ACHN (cell line): ENCODE data around the gene SOX8.
"Not testable (repeated sequence)": the region's sequence is repeated elsewhere in the genome, so short reads cannot be mapped to it uniquely, and the experiment has no call there.

Experiments
- DNase-seq: peaks from one replicate; pipeline ENCODE4 v3.0.0-alpha.2; 2015
- in situ Hi-C: cut with HindIII; loops from 2 replicates; pipeline ENCODE4 v1.10.0; 2017; ENCODE audit warnings: low sequenced_read_pairs, low pct_ligation_motif_present, low pct_unique_long_range_greater_than_20kb

Gene SOX8

DNA sequence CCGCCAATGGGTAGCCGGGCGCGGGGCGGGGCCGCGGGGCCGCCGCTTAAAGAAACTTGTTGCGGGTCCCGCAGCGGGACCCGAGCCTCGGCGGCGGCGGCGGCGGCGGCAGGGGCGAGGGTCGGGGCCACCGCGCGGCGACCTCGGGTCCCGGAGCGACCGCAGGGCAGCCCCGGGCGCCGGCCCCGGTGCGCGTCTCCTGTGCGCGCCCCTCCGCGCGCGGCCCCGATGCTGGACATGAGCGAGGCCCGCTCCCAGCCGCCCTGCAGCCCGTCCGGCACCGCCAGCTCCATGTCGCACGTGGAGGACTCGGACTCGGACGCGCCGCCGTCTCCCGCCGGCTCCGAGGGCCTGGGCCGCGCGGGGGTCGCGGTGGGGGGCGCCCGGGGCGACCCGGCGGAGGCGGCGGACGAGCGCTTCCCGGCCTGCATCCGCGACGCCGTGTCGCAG is at the start of gene SOX8:
Gene SOX8 (plus strand): TSS at position 76 of the 450 bp plus-strand sequence. CDS start 153 bp downstream, at position 229.
- DNase-seq: no peak
- in situ Hi-C loops: loop anchor here (25.0 kb wide), 1 partner anchor 144 kb away; no protein-coding TSS in a partner anchor

DNA sequence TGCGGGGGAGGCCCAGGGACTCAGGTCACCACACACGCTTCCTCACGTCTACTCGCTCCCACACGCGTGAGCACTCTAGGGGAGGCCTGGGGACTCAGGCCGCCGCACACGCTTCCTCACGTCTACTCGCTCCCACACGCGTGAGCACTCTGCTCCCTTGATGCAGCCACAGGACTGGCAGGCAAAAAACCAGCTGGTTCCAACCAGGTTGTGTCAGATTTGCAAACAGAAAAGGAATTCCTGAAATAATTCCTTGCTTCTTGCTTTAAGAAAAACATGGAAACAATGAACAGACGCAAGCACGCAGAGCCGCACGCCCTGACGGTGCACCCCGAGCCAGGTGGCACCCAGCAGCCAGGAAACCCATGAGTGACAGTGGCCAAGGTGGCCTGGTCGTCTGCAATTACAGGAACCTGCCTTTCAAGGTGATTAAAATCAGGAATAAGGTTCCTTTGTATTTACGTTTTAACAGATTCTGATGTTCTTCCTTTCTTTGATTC is 48.7 kb upstream of the SOX8 start:
- in situ Hi-C loops: no loop called here
- DNase-seq: no peak

DNA sequence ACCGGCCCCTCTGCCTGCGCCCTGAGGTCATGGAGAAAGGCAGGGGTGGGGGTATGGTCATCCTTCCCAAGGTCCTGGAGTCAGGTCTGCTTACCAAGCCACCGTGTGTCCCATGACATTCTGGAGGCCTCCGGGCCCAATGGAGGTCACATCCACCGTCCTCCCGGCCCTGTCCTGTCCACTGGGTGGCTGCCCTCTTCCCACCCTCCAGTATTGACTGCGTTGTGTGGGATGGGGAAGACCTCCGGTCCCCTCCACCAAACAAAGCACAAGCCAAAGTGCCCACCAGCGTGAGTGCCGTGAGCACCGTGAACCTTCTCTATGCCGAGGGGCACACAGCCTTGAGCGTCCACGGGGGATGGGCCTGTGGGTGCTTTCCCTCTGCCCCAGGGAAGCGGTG is 48.0 kb upstream of the SOX8 start:
- DNase-seq: no peak
- in situ Hi-C loops: no loop called here

DNA sequence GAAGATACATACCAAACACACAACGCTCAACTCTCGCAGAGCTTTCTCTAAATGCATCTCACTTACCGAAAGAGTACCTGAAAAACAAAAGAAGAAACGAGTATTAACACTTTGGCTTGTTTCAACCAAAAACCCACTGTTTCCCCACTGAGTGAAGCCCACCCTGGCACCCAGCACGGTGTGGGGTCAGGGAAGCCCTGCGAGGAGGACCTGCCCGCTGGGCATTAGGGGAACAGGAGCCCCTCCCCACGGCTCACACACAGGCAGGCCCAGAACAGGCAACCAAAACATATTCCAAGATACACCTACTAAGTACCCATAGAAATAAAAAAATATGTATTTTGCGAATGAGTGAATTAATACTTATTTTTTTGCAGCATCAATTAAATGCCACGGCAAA is 47.4 kb upstream of the SOX8 start:
- DNase-seq: no peak
- in situ Hi-C loops: no loop called here

DNA sequence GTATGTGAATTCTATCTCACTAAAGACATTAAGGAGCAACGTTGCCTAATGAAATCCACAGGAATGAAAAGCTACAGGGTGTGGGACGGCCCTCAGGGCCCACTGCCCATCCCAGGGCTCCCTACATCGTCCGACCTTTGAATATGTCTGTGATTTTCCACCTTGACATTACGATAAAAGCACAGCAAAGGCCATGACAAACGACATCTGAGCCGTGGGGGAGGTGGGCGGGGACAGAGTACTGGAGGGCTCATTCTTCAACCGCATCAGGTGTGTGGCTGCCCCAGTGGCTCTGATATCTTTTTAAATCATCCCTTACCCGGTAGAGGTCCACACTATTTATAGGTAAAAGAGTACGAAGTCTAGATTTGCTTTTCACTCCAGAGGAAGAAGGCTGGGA is 45.9 kb upstream of the SOX8 start:
- no peak for DNase-seq
- in situ Hi-C loops: no loop called here

DNA sequence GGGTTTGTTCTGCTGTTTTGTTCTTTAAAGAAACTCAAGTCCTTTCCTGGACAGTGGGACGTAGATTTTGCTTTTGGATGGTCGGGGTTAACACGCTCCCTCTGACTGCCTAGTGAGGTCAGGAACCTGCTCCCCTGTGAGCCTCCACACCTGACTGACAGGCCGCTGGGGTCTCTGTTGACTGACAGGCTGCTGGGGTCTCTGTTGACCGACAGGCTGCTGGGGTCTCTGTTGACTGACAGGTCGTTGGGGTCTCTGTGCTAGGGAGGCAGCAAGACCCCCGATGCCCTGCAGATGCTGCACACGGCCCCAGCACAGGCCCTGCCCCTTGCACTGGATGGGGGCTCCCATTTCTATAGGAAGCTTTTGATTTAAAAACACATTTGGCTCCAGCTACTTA is 44.3 kb upstream of the SOX8 start:
- in situ Hi-C loops: no loop called here
- no peak for DNase-seq

DNA sequence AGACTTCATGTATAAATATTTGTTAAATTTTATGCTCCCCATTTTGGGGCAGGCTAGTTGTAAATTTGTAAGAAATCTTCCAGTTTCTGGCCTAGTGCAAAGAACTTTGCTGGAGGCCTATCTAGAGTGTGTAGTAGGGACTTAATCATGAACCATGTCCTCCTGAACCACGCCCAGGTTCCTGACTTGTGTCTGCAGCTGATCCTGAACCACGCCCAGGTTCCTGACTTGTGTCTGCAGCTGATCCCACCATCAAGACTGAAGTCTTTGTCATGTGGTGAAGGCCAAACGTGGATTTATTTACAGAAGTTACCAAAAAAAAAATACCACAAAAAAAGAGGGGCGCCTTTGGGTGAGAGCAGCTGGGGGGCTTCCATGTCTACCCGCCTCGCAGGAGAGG is 43.8 kb upstream of the SOX8 start:
- in situ Hi-C loops: no loop called here
- DNase-seq: no peak

- DNase-seq: no peak
- in situ Hi-C loops: no loop called here
Observed at GRCh38 chr16:938136-938535, 43.4 kb upstream of the SOX8 start.

GRCh38 chr16:938752-939151 is 42.8 kb upstream of the SOX8 start:
- in situ Hi-C loops: no loop called here
- DNase-seq: no peak

DNA sequence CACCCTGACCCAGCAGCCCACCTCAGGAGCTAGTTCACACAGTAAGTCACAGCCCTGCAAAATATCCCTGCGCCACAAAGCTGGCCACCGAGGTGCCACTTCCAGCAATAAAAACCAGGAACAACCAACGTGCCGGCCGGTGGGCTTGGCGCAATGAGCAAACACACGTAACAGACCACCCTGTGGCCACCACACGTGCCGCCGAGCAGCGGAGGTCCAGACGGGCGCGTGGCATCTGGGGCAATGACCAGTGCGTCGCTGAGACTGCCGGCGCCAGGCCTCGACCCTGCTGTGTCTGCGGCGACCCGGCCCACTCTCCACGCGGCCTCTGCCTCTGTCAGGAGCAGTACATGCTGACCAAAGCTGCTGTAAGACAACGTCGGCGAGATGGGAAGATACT is 42.3 kb upstream of the SOX8 start:
- in situ Hi-C loops: no loop called here
- DNase-seq: no peak

- in situ Hi-C loops: no loop called here
- no peak for DNase-seq
Observed at GRCh38 chr16:939941-940340, 41.6 kb upstream of the SOX8 start.

GRCh38 chr16:942436-943060 is 39.0 kb upstream of the SOX8 start:
- DNase-seq: no peak
- in situ Hi-C loops: no loop called here

DNA sequence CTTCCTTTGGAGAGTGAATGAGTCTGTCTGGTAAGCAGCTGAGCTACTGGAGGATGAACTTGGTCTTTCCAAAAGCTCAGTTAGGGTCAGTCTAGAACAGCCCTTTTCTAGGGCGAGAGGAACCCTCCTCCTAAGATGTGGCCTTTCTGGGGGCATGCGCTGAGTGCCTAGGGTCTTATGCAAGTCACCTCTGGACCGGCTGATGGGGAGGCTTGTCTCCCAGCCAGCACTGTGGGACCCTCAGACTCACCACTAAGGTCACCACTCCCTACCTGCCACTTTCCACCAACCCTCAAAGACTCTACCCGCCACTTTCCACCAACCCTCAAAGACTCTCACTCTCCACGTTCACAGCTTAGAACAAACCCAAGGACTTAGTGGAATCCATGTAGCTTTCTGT is 37.6 kb upstream of the SOX8 start:
- in situ Hi-C loops: no loop called here
- no peak for DNase-seq

- in situ Hi-C loops: no loop called here
- no peak for DNase-seq
Observed at GRCh38 chr16:945271-946047, 36.1 kb upstream of the SOX8 start.

DNA sequence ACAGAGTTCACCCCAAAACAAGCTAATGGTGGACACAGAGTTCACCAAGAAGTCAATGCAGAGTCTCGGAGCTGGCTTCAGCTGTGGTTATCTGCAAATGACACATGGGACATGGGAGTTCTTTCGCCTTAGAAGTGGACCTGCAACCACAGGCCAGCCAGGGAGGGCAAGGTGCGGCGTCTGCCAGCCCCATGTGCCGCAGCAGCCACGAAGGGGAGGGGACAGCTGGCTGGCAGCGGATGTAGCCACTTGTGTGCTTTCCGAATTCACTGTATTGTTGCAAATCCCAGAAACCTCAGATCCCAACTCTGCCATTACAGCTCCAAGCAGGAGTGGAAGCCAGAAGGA is 35.5 kb upstream of the SOX8 start:
- in situ Hi-C loops: no loop called here
- no peak for DNase-seq

GRCh38 chr16:947255-947921 is 34.2 kb upstream of the SOX8 start:
- DNase-seq: no peak
- in situ Hi-C loops: no loop called here

DNA sequence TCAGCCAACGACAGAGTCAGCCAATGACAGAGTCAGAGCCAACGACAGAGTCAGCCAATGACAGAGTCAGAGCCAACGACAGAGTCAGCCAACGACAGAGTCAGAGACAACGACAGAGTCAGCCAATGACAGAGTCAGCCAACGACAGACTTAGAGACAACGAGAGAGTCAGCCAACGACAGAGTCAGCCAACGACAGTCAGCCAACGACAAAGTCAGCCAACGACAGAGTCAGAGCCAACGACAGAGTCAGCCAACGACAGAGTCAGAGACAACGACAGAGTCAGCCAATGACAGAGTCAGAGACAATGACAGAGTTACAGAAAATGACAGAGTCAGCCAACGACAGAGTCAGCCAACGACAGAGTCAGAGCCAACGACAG is 33.7 kb upstream of the SOX8 start:
- in situ Hi-C loops: not testable (repeated sequence)

DNA sequence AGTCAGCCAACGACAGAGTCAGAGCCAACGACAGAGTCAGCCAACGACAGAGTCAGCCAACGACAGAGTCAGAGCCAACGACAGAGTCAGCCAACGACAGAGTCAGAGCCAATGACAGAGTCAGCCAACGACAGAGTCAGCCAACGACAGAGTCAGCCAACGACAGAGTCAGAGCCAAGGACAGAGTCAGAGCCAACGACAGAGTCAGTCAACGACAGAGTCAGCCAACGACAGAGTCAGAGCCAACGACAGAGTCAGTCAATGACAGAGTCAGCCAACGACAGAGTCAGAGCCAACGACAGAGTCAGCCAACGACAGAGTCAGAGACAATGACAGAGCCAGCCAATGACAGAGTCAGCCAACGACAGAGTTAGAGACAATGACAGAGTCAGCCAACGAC is 32.8 kb upstream of the SOX8 start:
- in situ Hi-C loops, DNase-seq: not testable (repeated sequence)

More for the DNA sequence above, 33.7 kb upstream of the SOX8 start:
- not testable (repeated sequence) for DNase-seq

DNA sequence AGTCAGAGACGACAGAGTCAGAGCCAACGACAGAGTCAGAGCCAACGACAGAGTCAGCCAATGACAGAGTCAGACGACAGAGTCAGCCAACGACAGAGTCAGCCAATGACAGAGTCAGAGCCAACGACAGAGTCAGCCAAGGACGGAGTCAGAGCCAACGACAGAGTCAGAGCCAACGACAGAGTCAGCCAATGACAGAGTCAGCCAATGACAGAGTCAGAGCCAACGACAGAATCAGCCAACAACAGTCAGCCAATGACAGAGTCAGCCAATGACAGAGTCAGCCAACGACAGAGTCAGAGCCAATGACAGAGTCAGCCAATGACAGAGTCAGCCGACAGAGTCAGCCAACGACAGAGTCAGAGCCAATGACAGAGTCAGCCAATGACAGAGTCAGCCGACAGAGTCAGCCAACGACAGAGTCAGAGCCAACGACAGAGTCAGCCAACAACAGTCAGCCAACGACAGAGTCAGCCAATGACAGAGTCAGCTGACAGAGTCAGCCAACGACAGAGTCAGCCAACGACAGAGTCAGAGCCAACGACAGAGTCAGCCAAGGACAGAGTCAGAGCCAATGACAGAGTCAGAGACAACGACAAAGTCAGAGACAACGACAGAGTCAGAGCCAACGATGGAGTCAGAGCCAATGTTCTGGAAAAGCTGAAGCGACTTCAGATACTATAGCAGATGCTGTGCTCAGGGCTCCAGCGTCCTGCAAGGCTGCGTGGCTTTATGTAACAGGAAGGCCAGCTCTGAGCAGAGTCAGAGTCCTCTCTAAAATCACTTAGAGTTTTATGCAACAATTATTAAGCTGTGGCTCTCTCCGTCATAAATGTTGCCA is 30.6 kb upstream of the SOX8 start:
- in situ Hi-C loops, DNase-seq: not testable (repeated sequence)
